Activated gamma-delta T cell treated with anti-CD3 and anti-CD28 coated beads, Interleukin-2, amount 50 U/mL, for 16 hours (primary cell): ENCODE measurements around the gene PSMB3.
A peak's percentile ranks its signal among the peaks of the same experiment; 100 is the strongest.

Source experiments
- DNase-seq: peaks from one replicate; pipeline ENCODE4 v3.0.0-alpha.2; 2020; ENCODE audit warnings: low read depth

Gene PSMB3

DNA sequence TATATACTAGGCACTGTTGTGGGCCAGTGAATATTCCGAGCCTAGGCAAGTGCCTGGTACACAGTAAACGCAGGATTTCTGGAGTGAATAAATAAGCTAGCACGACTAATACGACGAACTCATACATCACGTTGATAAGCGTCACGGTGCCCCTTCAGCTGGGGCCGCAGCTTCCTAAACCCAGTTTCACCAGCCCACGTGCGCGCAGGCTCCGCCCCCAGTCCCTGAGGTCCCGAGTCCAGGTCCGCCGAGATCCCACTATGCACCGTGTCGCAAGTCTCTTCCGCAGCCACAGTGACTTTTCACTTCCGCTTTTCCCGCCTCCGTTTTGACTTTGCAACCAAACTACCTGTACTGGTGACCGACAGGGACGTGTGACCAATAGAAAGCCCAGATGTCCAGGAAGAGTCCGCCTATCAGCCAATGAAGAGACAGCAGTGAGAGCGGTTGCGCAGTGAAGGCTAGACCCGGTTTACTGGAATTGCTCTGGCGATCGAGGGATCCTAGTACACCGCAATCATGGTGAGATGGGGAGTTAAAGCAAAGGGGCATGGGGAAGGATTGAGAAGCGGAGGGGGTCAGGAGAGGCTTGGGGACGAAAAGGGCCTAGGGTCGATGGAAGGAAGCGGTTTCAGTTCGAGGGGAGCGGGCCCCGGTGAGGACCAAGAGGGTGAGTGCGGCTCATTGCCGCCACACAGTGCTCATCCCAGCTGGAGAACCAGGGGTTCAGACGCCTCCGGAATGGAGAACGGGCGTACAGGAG lies at the start of gene PSMB3:
Gene PSMB3, plus strand, starts transcription at position 434 of the 763 bp plus-strand sequence. Its CDS starts 86 bp downstream, at position 520.
- DNase-seq, result peak; percentile 95

DNA sequence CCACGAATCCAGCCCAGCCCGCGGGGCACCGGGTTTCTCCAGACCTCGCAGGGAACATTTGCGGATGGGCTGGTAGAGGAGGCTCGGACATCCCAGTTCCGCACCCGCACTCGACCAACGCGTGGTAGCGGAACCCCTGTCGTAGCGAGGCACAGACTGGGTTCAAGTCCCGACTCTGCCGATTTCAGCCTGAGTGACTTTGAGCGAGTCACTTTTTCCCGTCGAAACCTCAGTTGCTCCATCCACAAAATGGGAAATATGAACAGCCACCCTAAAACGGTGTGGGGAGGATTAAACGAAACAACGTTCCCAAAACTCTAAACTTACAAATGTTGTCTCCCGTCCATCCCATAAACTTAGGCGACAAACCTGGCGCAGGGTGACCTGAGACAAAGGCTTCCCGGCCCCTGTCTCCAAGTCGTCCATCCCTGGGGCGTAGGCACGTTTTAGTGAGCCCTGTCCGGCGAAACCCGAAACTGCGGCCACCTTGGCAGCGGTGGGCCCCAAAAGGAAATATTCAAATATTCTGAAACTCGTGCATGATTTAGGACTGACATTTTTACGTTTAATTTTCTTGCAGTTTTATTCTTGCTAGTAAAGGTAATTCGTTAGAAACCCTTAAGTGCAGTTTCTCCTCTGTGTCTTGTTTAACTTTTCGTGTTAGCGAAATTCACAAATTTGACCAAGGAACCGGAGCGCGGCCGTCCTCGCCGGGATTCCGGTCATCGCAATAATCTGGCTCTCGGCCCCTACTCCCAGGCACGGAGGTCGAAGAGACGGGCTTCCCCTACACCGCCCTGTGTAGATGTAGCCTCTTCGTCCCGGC lies 49.4 kb upstream of the PSMB3 start:
- no peak for DNase-seq

DNA sequence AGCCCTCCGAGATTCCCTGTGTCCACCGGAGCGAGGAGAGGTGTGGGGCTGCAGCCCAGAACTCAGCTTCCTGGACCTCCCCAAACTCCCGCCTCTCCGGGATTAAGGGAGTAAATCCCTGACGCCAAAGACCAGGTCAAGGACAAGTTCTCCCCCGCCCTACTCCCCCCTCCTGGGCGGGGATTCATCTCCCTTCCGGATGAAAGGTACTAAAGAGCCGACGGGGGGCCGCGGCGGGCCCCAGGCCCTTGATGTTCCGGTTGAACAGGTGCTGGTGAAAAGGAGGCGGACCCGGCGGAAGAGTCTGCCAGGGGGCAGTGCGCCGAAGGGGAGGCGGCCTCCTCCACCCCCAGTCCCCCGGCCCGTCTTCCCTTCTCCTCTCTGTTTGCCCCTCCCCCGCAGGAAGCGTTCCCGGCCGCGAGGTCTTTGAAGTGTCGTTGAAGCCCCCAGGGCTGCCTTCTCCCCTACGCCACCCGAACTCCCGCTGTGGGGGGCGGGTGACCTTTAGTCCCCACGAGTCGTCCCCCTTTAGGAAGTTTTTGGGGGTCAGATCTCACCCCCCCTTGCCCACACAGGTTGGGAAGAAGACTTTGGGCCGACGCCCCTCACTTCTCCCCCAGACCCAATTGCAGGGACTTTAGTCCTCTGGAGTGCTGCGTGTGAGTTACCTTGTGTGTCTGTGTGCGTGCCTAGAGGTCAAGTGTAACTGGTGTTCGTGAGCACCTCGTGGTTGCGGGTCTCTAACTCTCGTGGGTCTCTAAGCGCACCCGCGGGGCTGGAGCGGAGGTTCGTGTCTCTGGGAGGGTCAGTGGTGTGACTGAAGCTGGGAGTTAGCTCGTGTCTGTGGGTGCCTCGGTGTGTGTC lies 48.6 kb upstream of the PSMB3 start:
- DNase-seq, result peak; percentile 63

DNA sequence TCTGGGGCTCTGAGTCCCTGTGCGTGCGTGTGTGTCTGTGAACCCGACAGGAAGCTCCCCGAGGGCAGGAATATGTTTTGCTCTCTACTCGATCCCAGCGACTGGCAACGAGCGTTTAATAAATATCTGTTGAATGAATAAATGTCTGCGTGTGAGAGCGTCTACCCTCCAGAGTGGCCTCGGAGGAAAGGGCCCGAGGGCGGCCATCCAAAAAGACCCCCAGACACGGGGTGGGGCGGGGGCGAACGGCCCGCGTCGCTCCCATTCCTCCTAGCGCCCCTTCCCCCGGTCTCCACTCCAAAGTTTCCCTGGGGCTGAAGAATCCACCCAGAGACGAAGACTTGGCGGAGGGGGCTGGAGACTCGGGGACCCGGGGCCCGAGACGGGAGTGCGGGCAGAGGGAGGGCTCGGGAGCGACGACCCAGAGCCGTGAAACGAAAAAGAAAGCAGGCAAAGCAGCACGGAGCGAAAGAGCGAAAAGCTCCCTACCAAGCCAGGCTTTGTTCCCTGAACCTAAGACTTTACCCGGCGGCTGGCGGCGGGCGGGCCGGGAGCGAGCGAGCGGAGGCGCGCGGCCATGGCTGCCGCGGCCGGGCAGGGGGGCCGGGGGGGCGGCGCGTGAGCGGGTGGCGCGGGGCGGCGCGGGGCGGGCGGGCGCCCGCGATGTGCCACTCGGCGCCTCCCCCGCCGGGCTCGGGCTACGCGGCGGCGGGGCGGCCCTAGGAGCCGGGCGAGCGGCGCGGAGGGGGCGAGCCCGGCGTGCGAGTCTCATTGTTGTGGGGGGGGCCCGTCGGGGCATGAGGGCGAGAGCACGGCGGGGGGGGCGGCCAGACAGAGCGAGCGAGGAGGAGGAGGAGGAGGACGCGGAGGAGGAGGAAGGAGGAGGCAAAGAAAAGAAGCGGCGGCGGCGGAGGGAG lies 47.7 kb upstream of the PSMB3 start, which contains the start of gene MLLT6:
Gene MLLT6, plus strand, starts transcription at position 668 of the 917 bp plus-strand sequence. CDS start 360 bp downstream, outside the sequence.
- DNase-seq, result peak; percentile 61

DNA sequence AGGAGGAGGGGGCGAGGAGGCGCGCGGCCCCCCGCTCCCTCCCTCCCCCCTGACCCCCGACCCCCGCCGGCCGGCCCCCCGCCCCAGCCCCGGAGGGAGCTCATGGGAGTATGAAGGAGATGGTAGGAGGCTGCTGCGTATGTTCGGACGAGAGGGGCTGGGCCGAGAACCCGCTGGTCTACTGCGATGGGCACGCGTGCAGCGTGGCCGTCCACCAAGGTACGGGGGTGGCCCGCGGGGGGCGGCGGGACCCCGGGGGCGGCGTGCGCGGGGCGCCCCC lies 47.1 kb upstream of the PSMB3 start:
- no peak for DNase-seq

DNA sequence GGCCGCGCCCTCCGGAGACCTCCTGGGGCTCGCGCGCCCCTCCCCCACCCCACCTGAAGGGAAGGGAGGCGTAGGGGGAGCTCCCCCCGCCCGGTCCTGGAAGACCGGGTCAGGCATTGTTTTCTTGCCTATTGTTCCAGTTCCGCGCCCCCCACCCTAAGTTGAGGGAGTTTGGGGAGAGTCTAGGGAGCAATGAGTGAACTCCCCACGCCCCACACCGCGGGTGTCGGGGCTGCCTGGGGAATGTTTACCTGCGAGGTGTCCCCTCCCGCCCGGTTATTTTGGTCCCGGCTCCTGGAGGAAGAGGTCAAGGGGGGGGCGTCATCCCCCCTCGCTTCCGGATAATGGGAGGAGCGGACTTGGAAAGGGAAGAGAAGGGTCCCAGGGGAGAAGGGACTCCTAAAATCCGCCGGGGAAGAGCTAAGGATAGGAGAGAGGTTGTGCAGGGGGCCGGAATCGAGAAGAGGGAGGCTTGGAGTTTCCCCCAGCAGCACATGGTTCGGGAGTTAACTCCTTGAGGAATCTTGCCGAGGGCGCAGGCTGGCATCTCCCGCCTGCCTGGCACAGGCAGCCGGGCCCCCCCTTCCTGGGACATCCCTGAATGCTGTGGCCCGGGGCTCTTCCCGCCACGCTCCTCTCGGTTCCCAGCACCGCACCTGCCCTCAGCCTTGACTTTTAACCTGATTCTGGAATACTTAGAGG lies 46.6 kb upstream of the PSMB3 start:
- no peak for DNase-seq

DNA sequence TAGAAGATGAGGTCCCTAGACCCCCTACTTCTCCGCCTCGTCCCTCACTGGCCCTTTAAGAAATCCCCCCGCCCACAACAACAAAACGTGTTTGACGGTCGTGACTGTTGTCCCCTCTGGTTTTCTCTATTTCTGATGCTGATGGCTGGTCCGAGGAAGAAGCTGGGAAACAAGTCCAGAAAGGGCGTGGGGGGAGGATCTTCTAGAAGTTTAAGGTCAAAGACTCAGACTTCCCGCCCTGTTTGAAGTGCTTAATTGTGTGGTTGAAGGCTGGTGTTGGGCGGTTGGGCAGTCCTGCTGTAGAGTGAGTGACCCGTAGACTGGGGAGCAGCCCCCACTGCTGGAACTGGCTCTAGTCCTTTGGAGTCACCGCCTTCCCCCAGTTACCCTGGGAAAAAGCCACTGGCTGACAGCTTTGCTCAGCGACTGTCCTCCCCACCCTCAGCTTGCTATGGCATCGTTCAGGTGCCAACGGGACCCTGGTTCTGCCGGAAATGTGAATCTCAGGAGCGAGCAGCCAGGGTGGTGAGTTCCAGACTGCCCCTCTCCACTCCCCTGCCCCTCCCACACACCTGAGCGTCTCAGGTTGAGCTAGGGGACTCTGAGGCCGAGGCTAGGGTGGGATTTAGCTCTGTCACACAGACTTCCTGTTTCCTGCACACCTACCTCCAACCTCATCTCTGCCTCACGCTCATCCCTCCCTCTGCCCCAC lies 45.9 kb upstream of the PSMB3 start:
- no peak for DNase-seq

DNA sequence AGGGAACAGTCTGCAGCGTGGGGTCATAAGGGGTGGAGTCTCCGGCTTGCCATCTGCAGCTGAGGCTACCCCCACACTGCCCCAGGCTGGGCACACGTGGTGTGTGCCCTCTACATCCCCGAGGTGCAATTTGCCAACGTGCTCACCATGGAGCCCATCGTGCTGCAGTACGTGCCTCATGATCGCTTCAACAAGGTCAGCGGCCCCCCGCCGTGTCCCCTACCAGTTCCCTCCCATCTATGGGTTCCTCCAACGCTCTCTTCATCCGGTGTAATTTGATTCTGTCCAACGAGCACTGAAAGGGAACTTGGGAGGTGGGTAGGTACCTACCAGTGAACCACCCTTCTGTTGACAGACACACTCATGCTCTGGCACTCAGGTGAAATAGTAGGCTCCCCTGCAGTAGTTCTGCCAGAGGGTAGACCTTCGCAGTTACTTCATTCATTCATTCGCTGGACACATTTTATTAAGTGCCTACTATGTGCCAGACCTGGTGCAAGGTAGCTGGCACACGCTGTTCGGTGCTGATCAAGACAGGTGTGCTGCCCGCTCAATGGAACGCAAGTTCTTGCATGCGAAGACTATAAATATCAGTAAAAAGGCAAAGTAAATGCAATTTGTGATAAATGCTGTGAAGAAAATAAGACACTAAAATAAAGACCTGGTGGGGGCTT lies 44.7 kb upstream of the PSMB3 start:
- no peak for DNase-seq

DNA sequence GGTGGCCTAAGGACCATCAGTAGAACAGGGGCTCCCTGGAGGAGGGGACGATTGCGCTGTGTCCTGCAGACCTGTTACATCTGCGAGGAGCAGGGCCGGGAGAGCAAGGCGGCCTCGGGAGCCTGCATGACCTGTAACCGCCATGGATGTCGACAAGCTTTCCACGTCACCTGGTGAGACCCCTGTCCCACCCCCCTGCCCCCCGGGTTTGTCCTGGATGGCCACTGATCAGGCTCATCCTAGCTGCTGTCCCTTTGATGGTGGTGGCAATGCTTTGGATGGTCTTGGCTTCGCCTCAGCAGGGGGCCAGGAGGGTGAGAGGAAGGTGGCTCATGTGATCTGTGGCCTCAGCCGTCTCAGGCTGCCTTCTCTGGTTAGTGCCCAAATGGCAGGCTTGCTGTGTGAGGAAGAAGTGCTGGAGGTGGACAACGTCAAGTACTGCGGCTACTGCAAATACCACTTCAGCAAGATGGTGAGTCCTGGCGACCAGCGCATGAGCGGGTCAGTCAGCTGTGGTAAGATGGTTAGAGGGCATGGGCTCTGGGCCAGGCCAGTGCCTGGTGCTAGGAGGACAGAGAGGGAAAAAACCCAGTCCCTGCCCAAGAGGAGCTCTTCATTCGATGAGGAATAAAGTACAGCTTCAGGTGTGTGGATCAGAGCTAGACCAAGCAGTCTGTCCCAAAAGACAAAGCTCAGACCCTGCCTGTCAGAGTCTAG lies 43.3 kb upstream of the PSMB3 start:
- no peak for DNase-seq

DNA sequence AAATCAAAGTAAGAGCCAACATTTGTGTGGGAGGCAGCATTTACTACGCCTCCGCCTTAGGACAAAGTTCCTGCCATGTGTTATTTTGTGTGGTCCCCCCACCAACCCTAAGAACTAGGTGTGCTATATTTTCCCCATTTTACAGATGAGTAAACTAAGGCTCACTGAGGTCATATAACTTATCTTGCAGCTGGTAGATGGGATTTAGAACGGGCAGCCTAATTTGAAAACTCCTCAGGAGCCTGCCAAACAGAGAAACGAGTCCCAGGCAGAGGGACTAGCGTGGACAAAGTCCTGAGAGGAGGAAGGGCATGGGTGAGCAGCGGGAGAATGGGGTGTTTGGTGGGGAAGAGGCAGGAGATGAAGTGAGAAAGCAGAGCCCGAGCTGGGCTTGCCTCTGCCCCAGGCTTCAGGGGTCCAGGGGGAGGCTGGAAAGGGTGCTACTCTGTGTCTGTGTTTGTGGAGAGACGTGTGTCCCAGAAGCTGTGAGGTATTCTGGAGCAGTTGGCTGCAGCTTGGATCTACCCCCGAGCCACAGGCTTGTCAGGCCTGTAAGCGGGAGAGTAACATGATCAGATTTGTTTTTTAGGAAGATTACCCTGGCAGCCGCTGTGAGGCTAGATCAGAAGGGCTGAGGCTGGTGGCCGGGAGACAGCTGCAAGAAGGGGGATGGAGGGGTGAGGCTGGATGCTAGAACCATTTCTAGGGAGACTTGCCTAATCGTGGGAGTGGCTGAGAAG lies 42.5 kb upstream of the PSMB3 start:
- DNase-seq, result no peak

DNA sequence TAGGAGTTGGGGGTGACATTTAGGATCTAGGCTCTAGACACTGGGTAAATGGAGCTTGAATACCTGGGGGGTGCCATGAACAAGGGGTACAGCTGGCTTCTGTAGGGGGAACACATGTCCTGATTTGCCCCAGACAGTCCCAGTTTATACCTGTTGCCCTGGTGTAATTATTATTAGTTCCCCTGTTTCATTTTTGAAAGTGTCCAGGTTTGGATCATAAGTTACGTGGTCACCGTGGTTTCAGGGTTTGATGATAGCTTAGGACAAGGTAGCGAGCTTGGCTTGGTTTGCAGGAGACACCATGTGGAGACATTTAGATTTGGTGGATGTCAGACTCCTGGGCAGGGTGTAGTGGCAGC lies 42.0 kb upstream of the PSMB3 start:
- no peak for DNase-seq

DNA sequence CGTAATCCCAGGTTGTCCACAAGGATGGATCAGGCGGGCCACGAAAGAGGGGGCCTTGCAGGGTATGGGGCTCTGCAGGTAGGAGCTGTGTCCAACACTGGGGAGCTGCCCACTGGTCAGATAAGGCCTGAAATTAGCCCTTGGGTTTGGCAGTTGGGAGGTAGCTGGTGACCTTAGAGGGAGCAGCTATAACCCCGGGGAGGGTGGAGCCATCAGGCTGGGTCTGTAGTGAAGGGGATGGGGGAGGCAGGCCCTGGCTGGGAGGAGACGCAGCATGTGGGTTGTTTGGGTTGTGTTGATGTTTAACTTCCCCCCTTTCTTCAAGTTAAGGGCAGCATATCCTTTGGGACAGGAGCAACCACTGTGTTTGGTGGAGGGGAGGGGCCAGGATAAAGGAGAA lies 41.6 kb upstream of the PSMB3 start:
- no peak for DNase-seq

DNA sequence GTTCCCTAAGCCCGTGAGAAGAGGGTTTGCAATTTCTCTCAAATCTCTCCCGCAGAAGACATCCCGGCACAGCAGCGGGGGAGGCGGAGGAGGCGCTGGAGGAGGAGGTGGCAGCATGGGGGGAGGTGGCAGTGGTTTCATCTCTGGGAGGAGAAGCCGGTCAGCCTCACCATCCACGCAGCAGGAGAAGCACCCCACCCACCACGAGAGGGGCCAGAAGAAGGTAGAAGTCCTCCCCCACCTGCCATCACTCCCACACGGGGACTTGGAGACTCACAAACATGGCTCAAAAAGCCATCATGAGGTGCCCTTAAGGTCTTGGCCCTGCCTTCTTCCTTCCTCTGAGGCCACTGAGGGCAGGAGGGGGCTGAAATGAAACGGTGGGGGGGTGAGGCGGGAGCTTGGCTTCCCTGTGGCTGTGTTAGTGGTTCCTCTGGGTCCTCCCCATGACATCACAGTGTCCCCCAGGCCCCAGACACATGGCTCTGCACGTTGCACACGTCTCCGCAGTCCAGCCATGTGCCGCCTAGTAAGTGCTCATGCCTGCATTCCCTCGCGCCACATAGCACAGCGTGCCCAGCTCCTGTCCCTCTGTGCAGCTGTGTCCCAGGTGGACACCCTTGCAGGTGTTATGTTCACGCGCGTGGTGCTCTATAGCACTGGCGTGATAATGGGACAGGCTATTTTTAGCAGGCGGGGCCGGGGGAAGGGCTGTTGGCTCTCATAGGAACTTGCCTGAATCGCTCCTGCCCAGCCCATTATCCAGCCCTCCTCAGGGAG lies 40.6 kb upstream of the PSMB3 start:
- no peak for DNase-seq

DNA sequence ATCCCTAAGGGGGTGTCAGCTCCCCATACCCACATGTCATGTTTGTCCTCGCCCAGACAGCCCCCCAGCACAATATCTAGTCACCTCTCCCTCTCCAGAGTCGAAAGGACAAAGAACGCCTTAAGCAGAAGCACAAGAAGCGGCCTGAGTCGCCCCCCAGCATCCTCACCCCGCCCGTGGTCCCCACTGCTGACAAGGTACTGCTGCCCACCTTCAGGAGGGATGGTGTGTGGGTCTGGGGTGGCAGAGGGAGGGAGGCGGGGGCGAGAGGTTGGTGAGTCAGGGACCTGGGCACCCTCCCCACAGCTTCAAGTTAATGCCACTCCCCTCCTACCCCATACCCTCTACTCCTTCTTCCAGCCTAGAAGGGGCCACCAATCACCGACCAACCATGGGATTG lies 39.9 kb upstream of the PSMB3 start:
- DNase-seq, result no peak

DNA sequence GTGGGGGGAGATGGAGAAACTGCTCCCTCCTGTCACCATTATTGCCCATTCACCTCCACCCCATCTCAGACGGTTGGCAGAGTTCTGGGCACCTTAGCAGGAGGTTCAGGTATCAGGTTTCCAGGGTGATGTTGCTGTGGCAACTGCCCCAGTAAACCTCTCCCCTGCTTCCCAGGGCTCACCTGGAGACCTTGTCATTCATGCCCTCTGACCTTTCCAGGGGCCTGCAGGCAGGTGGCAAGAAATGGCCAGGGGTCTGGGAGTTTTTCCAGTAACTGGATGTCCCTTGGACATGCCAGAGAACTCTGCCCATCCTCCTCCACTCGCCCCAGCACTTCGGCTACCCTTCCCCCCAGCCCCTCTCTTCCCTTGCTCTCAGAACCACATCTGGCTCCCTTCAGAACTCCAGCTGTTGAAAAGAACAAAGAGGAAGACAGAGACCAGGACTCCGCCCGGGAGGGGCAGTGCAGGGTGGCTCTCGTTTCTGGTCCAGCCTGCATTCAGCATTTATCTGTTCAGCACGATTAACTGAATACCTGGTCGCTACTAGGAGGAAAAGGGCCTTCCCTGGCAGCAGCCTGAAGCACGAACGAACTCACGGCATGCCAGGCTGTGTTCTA lies 39.0 kb upstream of the PSMB3 start:
- no peak for DNase-seq

DNA sequence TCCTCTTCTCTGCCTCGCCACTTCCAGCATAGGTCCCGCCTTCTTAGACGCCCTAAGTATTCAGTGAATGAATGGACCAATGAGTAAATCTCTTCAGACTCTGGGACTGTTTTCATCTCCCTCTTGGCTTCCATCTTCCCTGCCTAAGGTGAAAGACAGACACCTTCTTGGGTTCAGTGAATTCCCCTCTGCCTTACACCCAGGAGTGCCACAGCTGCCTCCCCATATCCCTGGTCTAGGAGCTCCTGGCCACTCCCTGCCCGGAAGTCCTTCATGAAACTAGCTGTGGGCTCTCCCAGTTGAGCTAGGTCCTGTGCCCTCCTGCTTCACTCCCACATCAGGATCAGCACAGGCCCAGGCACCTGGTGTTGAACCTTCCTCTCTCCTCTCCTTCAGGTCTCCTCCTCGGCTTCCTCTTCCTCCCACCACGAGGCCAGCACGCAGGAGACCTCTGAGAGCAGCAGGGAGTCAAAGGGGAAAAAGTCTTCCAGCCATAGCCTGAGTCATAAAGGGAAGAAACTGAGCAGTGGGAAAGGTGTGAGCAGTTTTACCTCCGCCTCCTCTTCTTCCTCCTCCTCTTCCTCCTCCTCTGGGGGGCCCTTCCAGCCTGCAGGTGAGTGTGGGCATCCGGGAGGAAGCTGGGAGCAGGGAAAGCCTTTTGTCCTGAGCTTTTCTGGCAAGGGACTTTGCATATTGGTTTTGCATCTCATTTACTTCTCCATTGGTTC lies 37.2 kb upstream of the PSMB3 start:
- DNase-seq, result no peak
